ENCODE results near the gene MON2. TPM values are rescaled to one million over a fixed set of nuclear protein-coding genes. Genes with fewer than 3 reads are reported as not detected.

MON2 gene
- total RNA-seq, 1 experiment from 2014 or later, result 32.8 TPM

DNA sequence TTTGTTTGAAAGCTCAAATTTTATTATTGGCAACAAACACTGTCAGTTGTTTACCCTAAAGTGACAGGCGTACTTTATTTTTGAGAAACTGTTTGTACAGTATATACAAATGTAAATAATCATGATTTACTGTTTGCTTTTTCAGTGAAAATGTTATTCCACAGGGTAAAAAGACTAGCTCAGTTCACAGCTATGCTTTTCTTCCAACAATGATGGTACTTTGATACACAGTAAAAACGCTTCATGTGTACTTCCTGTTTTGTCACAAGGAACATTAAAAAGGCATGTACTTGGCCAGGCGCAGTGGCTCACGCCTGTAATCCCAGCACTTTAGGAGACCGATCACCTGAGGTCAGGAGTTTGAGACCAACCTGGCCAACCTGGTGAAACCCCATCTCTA, 53.7 kb downstream of the MON2 start:
- CTCF ChIA-PET, result no interaction called here

DNA sequence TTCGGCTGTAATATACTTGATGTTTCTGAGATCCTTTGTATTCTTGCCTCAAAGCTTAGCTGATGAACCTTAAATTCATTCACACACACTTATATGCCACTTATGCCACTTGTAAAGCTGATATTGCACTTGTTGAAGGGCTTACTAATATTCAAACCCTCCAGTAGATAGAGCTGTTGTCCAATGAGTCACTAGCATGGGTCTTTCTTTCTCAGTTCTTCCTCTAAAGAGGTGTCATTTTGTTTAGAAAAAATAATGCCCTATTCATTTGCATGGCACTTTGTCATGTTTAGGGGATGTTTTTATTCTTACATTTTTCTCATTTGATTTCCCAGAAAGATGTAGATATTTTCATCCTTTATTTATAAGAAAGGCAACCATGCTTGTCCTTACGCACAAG, 56.4 kb downstream of the MON2 start:
- H2AFZ ChIP-seq, result no peak overlapping the region
- TF ChIP-seq EZH2 (IDR thresholded peaks at IDR 0.05; ENCODE audit: low read depth), result no peak
- TF ChIP-seq, protein P1, sequence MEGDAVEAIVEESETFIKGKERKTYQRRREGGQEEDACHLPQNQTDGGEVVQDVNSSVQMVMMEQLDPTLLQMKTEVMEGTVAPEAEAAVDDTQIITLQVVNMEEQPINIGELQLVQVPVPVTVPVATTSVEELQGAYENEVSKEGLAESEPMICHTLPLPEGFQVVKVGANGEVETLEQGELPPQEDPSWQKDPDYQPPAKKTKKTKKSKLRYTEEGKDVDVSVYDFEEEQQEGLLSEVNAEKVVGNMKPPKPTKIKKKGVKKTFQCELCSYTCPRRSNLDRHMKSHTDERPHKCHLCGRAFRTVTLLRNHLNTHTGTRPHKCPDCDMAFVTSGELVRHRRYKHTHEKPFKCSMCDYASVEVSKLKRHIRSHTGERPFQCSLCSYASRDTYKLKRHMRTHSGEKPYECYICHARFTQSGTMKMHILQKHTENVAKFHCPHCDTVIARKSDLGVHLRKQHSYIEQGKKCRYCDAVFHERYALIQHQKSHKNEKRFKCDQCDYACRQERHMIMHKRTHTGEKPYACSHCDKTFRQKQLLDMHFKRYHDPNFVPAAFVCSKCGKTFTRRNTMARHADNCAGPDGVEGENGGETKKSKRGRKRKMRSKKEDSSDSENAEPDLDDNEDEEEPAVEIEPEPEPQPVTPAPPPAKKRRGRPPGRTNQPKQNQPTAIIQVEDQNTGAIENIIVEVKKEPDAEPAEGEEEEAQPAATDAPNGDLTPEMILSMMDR (conservative IDR thresholded peaks at IDR 0.05), result no peak
- BruUV-seq (replicated peaks), result no TSS peak
- no peak for DNase-seq
- 0 out of 2 replicates have a peak, but pooled peaks cover 4% of the 10 kb centered on the region for H3F3A ChIP-seq (ENCODE audit: insufficient read depth, low read depth)
- POLR2A ChIA-PET (ENCODE audit: unreplicated experiment), result no interaction called here
- H3K9me3 ChIP-seq (ENCODE audit: insufficient read depth, low read depth), result no peaks in the 10 kb centered on the region
- H3K79me2 ChIP-seq (ENCODE audit: low read depth), result no peaks in the 10 kb centered on the region
- H3K36me3 ChIP-seq (ENCODE audit: low read depth), result peaks cover 7% of the 10 kb centered on the region; the same call in 1 of the 2 replicates
- no peak overlapping the region for H3K4me2 ChIP-seq
- no peaks in the 10 kb centered on the region for H3K9me2 ChIP-seq (ENCODE audit: insufficient read depth)
- no peaks in the 10 kb centered on the region for H4K20me1 ChIP-seq (ENCODE audit: insufficient read depth)
- no peaks in the 10 kb centered on the region for H3K27me3 ChIP-seq (ENCODE audit: insufficient read depth, low read depth)
- no peak overlapping the region for H3K4me3 ChIP-seq
- no peaks in the 10 kb centered on the region for H3K4me1 ChIP-seq (replicated peaks; ENCODE audit: insufficient read depth)
- no peak overlapping the region for H3K27ac ChIP-seq
- intact Hi-C loops (cut with micrococcal nuclease; ENCODE audit: unreplicated experiment), result no loop called here
- CTCF ChIA-PET, result no interaction called here

More for the DNA sequence above, 53.7 kb downstream of the MON2 start:
- Histone ChIP-seq H4K20me1 (ENCODE audit: insufficient read depth) (no peaks in the 10 kb centered on the region), H3K4me3 (no peak overlapping the region), H3K27ac (no peak overlapping the region), H3K27me3 (ENCODE audit: insufficient read depth, low read depth) (no peaks in the 10 kb centered on the region), H3K4me1 (replicated peaks; ENCODE audit: insufficient read depth) (no peaks in the 10 kb centered on the region), H3K36me3 (ENCODE audit: low read depth) (no peaks in the 10 kb centered on the region), H3K79me2 (ENCODE audit: low read depth) (no peaks in the 10 kb centered on the region), H3F3A (ENCODE audit: insufficient read depth, low read depth) (no peaks in the 10 kb centered on the region), H3K9me2 (ENCODE audit: insufficient read depth) (no peaks in the 10 kb centered on the region), H3K4me2 (no peak overlapping the region), H3K9me3 (ENCODE audit: insufficient read depth, low read depth) (no peaks in the 10 kb centered on the region), H2AFZ (no peak overlapping the region)
- no peak for TF ChIP-seq EZH2 (IDR thresholded peaks at IDR 0.05; ENCODE audit: low read depth)
- TF ChIP-seq, protein P1 (conservative IDR thresholded peaks at IDR 0.05), result no peak
- BruUV-seq (replicated peaks), result no TSS peak
- no peak for DNase-seq
- POLR2A ChIA-PET (ENCODE audit: unreplicated experiment), result no interaction called here
- intact Hi-C loops (cut with micrococcal nuclease; ENCODE audit: unreplicated experiment), result no loop called here

DNA sequence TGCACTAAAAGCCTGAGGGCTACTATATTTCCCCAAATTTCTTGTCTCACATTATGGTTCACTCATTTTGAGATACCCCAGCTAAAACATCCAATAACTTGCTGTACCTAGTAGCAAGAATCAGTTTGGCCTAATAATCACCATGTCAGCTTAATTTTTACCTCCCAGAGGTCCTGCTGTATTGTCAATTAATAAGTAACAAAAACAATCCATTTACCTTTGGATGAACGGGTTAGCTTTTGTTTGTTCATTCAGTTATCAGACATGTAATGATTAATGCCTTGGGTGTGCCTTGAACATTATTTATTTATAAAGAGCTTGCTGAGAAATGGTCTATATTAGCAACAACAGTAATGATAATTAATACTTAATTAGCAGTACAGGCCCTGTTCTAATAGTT, 57.0 kb downstream of the MON2 start:
- H3K4me1 ChIP-seq (replicated peaks; ENCODE audit: insufficient read depth), result no peaks in the 10 kb centered on the region
- no peaks in the 10 kb centered on the region for H3K27me3 ChIP-seq (ENCODE audit: insufficient read depth, low read depth)
- intact Hi-C loops (cut with micrococcal nuclease; ENCODE audit: unreplicated experiment), result no loop called here
- H3K9me3 ChIP-seq (ENCODE audit: insufficient read depth, low read depth), result no peaks in the 10 kb centered on the region
- H3K79me2 ChIP-seq (ENCODE audit: low read depth), result no peaks in the 10 kb centered on the region
- TF ChIP-seq EZH2 (IDR thresholded peaks at IDR 0.05; ENCODE audit: low read depth), result no peak
- TF ChIP-seq, protein P1 (conservative IDR thresholded peaks at IDR 0.05), result no peak
- no TSS peak for BruUV-seq (replicated peaks)
- ChIA-PET CTCF (no interaction called here), POLR2A (ENCODE audit: unreplicated experiment) (no interaction called here)
- 0 out of 2 replicates have a peak, but pooled peaks cover 8% of the 10 kb centered on the region for H3F3A ChIP-seq (ENCODE audit: insufficient read depth, low read depth)
- H3K4me2 ChIP-seq, result no peak overlapping the region
- H3K4me3 ChIP-seq, result no peak overlapping the region
- no peaks in the 10 kb centered on the region for H3K9me2 ChIP-seq (ENCODE audit: insufficient read depth)
- peaks cover 7% of the 10 kb centered on the region; the same call in 1 of the 2 replicates for H3K36me3 ChIP-seq (ENCODE audit: low read depth)
- no peak overlapping the region for H3K27ac ChIP-seq
- no peak overlapping the region for H2AFZ ChIP-seq
- H4K20me1 ChIP-seq (ENCODE audit: insufficient read depth), result no peaks in the 10 kb centered on the region
- DNase-seq, result no peak
